GM10248 (cell line): ENCODE measurements around the gene EPX.

Source experiments
- CTCF ChIA-PET: fragments of 300-600 bp; sonication (Branson Sonifier 250); formaldehyde crosslinking; extraction: SDS; loops from one replicate; lab custom pipeline; 2021; ENCODE audit warnings: antibody characterized with exemption; lab: Yijun Ruan, JAX
- POLR2A ChIA-PET: fragments of 350-650 bp; sonication (Branson Sonifier 250); formaldehyde crosslinking; extraction: SDS; loops from one replicate; lab custom pipeline; 2020; ENCODE audit warnings: antibody characterized with exemption; lab: Yijun Ruan, JAX
- DNase-seq: peaks from one replicate; pipeline ENCODE4 v3.0.0; 2012; ENCODE audit errors: extremely low spot score
- CTCF ChIP-seq: IDR thresholded peaks from 2 replicates; pipeline ENCODE4 v1.5.1; 2012; ENCODE audit warnings: mild to moderate bottlenecking, low read depth; ENCODE audit errors: extremely low read depth, missing control alignments, control extremely low read depth

EPX gene

GRCh38 chr17:58202859-58203258 is 10.3 kb downstream of the EPX start:
- no peak for TF ChIP-seq CTCF
- no peak for DNase-seq
- CTCF ChIA-PET: interaction anchor here (1.0 to 5.4 kb wide), 4 partner anchors 12 to 244 kb away, joined by 3 to 38 read pairs (median 15); partner anchors contain the start of genes EPX and MKS1
- POLR2A ChIA-PET: no interaction called here

- CTCF ChIA-PET: interaction anchor here (0.7 to 1.0 kb wide), 2 partner anchors 13 to 14 kb away, joined by 3 to 4 read pairs; partner anchors contain the start of genes EPX and MKS1
- POLR2A ChIA-PET: no interaction called here
- DNase-seq: no peak
Observed at GRCh38 chr17:58204796-58205195, 12.3 kb downstream of the EPX start.

GRCh38 chr17:58205936-58206335 is 13.4 kb downstream of the EPX start:
- ChIA-PET CTCF (interaction anchor here (1.1 to 1.3 kb wide), 2 partner anchors 33 to 44 kb away, joined by 3 to 5 read pairs; partner anchors contain the start of gene LPO), POLR2A (no interaction called here)
- TF ChIP-seq CTCF: no peak
- DNase-seq: no peak

More at GRCh38 chr17:58204796-58205195, 12.3 kb downstream of the EPX start:
- no peak for TF ChIP-seq CTCF

GRCh38 chr17:58207451-58207850 is 14.9 kb downstream of the EPX start:
- no peak for TF ChIP-seq CTCF
- CTCF ChIA-PET: interaction anchor here (1.7 kb wide), 1 partner anchor 9 kb away, joined by 5 read pairs; no protein-coding TSS in a partner anchor
- DNase-seq: no peak
- POLR2A ChIA-PET: no interaction called here

- POLR2A ChIA-PET: no interaction called here
- CTCF ChIA-PET: interaction anchor here (0.8 to 1.7 kb wide), 3 partner anchors 9 to 42 kb away, joined by 4 to 5 read pairs (median 4); no protein-coding TSS in a partner anchor
- no peak for TF ChIP-seq CTCF
- no peak for DNase-seq
Observed at GRCh38 chr17:58208344-58208743, 15.8 kb downstream of the EPX start.

- CTCF ChIA-PET: interaction anchor here (1.1 to 9.2 kb wide), 3 partner anchors 8 to 39 kb away, joined by 3 to 77 read pairs (median 11); partner anchors contain the start of gene MKS1
- no peak for DNase-seq
- POLR2A ChIA-PET: no interaction called here
- TF ChIP-seq CTCF: peak; percentile 21
Observed at GRCh38 chr17:58210922-58211321, 18.4 kb downstream of the EPX start.
